ENCODE data around the gene CFAP70.
"Not testable (repeated sequence)": the region's sequence is repeated elsewhere in the genome, so short reads cannot be mapped to it uniquely, and the experiment has no call there.

Gene CFAP70

GRCh38 chr10:73339436-73339835 lies 19.2 kb downstream of the CFAP70 start:
- TF ChIP-seq CTCF (IDR thresholded peaks at IDR 0.05; ENCODE audit: extremely low read depth, missing control alignments): no peak
- DNase-seq (ENCODE audit: low spot score): no peak

GRCh38 chr10:73338801-73339368 lies 19.8 kb downstream of the CFAP70 start:
- TF ChIP-seq CTCF (IDR thresholded peaks at IDR 0.05; ENCODE audit: extremely low read depth, missing control alignments): no peak
- no peak for DNase-seq (ENCODE audit: low spot score)

GRCh38 chr10:73333202-73333601 lies 25.5 kb downstream of the CFAP70 start:
- DNase-seq (ENCODE audit: low spot score): no peak
- TF ChIP-seq CTCF (IDR thresholded peaks at IDR 0.05; ENCODE audit: extremely low read depth, missing control alignments): no peak

GRCh38 chr10:73332379-73332778 lies 26.3 kb downstream of the CFAP70 start:
- TF ChIP-seq CTCF (IDR thresholded peaks at IDR 0.05; ENCODE audit: extremely low read depth, missing control alignments): no peak
- no peak for DNase-seq (ENCODE audit: low spot score)

- not testable (repeated sequence) for DNase-seq (ENCODE audit: low spot score)
These were observed 30.1 kb downstream of the CFAP70 start for GRCh38 chr10:73328523-73328922.

- not testable (repeated sequence) for DNase-seq (ENCODE audit: low spot score)
These were observed 33.4 kb downstream of the CFAP70 start for GRCh38 chr10:73325290-73325689.

GRCh38 chr10:73323582-73323981 lies 35.1 kb downstream of the CFAP70 start:
- DNase-seq (ENCODE audit: low spot score): not testable (repeated sequence)

GRCh38 chr10:73310475-73310874 lies 48.2 kb downstream of the CFAP70 start:
- TF ChIP-seq CTCF (IDR thresholded peaks at IDR 0.05; ENCODE audit: extremely low read depth, missing control alignments): no peak
- no peak for DNase-seq (ENCODE audit: low spot score)

- TF ChIP-seq CTCF (IDR thresholded peaks at IDR 0.05; ENCODE audit: extremely low read depth, missing control alignments): no peak
- no peak for DNase-seq (ENCODE audit: low spot score)
These were observed 51.4 kb downstream of the CFAP70 start for GRCh38 chr10:73307203-73307800.

Data from GM20000 (cell line).